ENCODE results near the gene LAMA3.
"Not testable (repeated sequence)": the region's sequence is repeated elsewhere in the genome, so short reads cannot be mapped to it uniquely, and the experiment has no call there.

The LAMA3 gene

DNA sequence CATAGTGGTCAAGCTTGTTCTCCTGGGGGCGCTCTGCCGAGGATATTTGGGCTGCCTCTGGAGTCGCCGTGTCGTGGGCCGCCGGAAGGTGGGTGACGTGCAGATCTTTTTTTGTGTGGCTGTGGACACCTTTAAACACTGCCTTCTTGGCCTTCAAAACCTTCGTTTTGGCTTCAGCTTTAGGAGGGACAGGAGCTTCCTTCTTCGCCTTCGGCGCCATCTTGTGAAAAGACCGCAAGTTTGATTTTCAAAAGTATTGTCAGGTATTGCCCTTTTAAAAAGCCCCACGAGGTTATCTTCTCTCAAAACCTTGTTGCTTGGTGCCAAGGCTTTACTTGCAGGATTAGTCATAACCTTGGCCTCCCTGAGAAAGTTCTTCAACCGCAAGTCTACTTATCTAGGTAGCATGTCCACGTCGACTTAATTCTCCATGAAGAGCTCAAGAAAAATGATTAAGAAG is 20.8 kb downstream of the LAMA3 start:
- in situ Hi-C loops (cut with HindIII; ENCODE audit: low sequenced_read_pairs) = no loop called here
- no peak for DNase-seq (ENCODE audit: low read depth)
- no peak overlapping the region for H3K4me3 ChIP-seq (ENCODE audit: low read depth, low read length)
- TF ChIP-seq, protein P1, sequence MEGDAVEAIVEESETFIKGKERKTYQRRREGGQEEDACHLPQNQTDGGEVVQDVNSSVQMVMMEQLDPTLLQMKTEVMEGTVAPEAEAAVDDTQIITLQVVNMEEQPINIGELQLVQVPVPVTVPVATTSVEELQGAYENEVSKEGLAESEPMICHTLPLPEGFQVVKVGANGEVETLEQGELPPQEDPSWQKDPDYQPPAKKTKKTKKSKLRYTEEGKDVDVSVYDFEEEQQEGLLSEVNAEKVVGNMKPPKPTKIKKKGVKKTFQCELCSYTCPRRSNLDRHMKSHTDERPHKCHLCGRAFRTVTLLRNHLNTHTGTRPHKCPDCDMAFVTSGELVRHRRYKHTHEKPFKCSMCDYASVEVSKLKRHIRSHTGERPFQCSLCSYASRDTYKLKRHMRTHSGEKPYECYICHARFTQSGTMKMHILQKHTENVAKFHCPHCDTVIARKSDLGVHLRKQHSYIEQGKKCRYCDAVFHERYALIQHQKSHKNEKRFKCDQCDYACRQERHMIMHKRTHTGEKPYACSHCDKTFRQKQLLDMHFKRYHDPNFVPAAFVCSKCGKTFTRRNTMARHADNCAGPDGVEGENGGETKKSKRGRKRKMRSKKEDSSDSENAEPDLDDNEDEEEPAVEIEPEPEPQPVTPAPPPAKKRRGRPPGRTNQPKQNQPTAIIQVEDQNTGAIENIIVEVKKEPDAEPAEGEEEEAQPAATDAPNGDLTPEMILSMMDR (IDR thresholded peaks at IDR 0.05; ENCODE audit: low read depth, low read length, missing control alignments) = no peak

- no peak overlapping the region for H3K4me3 ChIP-seq (ENCODE audit: low read depth, low read length)
- in situ Hi-C loops (cut with HindIII; ENCODE audit: low sequenced_read_pairs) = no loop called here
- TF ChIP-seq, protein P1 (IDR thresholded peaks at IDR 0.05; ENCODE audit: low read depth, low read length, missing control alignments) = no peak
- no peak for DNase-seq (ENCODE audit: low read depth)
Measured at GRCh38 chr18:23710946-23711345, 21.7 kb downstream of the LAMA3 start.

GRCh38 chr18:23711426-23711825 is 22.2 kb downstream of the LAMA3 start:
- no peak overlapping the region for H3K4me3 ChIP-seq (ENCODE audit: low read depth, low read length)
- TF ChIP-seq, protein P1 (IDR thresholded peaks at IDR 0.05; ENCODE audit: low read depth, low read length, missing control alignments) = no peak
- no peak for DNase-seq (ENCODE audit: low read depth)
- in situ Hi-C loops (cut with HindIII; ENCODE audit: low sequenced_read_pairs) = no loop called here

DNA sequence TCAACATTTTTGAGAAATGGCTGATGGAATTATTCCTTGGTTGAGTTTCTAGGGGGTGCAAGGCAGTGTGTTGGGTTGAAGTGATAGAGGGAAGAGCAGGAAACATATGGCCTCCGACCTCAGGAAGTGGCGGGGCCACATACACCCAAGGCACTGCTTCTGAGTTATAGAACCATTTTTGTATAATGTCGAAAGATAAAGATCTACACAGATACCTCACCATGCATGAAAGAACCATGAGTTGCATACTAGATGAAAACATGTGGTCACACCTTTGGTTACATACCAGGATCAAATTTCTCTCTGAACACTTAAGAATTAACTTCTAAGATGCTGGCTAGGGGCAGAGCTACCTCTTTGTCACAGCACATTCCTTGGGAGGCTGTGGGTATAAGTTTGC is 23.2 kb downstream of the LAMA3 start:
- in situ Hi-C loops (cut with HindIII; ENCODE audit: low sequenced_read_pairs) = no loop called here
- H3K4me3 ChIP-seq (ENCODE audit: low read depth, low read length) = no peak overlapping the region
- TF ChIP-seq, protein P1 (IDR thresholded peaks at IDR 0.05; ENCODE audit: low read depth, low read length, missing control alignments) = no peak
- no peak for DNase-seq (ENCODE audit: low read depth)

GRCh38 chr18:23714576-23714975 is 25.3 kb downstream of the LAMA3 start:
- no peak overlapping the region for H3K4me3 ChIP-seq (ENCODE audit: low read depth, low read length)
- in situ Hi-C loops (cut with HindIII; ENCODE audit: low sequenced_read_pairs) = no loop called here
- TF ChIP-seq, protein P1 (IDR thresholded peaks at IDR 0.05; ENCODE audit: low read depth, low read length, missing control alignments) = no peak
- DNase-seq (ENCODE audit: low read depth) = no peak

- in situ Hi-C loops (cut with HindIII; ENCODE audit: low sequenced_read_pairs); DNase-seq (ENCODE audit: low read depth); H3K4me3 ChIP-seq (ENCODE audit: low read depth, low read length): not testable (repeated sequence)
Measured at GRCh38 chr18:23716079-23716478, 26.8 kb downstream of the LAMA3 start.

GRCh38 chr18:23716516-23716915 is 27.3 kb downstream of the LAMA3 start:
- no peak overlapping the region for H3K4me3 ChIP-seq (ENCODE audit: low read depth, low read length)
- DNase-seq (ENCODE audit: low read depth) = peak; percentile 49
- TF ChIP-seq, protein P1 (IDR thresholded peaks at IDR 0.05; ENCODE audit: low read depth, low read length, missing control alignments) = no peak
- in situ Hi-C loops (cut with HindIII; ENCODE audit: low sequenced_read_pairs) = no loop called here
